Stimulated activated CD8-positive, alpha-beta memory T cell treated with anti-CD3 and anti-CD28 coated beads, Interleukin-12 subunit alpha, Interleukin-12 subunit beta, amount 100 ng/mL, for 24 hours (primary cell): ENCODE measurements around the gene FMR1.
A peak's percentile ranks its signal among the peaks of the same experiment; 100 is the strongest.

Experiments used
- DNase-seq: peaks from one replicate; pipeline ENCODE4 v3.0.0-alpha.2; 2020; ENCODE audit errors: extremely low read depth

The FMR1 gene

DNA sequence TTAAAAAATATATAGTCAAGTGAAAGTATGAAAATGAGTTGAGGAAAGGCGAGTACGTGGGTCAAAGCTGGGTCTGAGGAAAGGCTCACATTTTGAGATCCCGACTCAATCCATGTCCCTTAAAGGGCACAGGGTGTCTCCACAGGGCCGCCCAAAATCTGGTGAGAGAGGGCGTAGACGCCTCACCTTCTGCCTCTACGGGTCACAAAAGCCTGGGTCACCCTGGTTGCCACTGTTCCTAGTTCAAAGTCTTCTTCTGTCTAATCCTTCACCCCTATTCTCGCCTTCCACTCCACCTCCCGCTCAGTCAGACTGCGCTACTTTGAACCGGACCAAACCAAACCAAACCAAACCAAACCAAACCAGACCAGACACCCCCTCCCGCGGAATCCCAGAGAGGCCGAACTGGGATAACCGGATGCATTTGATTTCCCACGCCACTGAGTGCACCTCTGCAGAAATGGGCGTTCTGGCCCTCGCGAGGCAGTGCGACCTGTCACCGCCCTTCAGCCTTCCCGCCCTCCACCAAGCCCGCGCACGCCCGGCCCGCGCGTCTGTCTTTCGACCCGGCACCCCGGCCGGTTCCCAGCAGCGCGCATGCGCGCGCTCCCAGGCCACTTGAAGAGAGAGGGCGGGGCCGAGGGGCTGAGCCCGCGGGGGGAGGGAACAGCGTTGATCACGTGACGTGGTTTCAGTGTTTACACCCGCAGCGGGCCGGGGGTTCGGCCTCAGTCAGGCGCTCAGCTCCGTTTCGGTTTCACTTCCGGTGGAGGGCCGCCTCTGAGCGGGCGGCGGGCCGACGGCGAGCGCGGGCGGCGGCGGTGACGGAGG is at the start of gene FMR1:
FMR1 (plus strand) TSS at position 728 of the 831 bp plus-strand sequence. CDS start 261 bp downstream, outside the sequence.
- DNase-seq: peak; percentile 82

DNA sequence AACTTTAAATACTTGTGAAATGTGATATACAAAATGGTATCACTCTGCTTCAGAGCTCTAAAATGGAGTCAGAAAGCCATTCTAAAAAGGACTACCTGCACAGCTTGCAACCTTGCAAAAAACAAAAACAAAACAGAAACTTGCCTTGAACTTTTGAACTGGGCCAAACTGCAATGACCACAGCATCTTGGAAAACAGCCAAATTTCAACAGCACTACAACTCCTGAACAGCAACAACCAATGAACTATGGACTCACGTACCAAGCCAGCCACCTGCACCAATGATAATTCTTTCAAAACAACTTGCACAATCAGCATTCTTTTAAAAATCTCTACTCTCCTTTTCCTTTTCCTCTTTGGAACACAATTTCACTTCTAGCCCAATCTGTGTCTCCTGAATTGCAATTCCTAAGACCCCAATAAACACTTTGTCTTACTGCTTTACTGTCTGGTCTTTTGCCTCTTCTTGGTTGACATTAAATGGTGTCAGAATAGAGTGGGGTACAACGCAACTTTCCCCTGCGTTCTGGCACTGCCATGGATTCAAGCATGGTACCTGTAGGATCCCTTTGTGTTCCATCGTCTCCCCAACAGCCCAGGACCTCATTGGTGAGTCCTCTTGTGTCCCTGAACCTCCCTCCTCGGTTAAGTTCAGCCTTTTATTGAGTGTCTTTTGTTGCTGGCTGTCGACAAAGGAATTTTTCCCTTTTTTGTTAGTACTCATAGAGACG is 35.7 kb upstream of the FMR1 start:
- no peak for DNase-seq

DNA sequence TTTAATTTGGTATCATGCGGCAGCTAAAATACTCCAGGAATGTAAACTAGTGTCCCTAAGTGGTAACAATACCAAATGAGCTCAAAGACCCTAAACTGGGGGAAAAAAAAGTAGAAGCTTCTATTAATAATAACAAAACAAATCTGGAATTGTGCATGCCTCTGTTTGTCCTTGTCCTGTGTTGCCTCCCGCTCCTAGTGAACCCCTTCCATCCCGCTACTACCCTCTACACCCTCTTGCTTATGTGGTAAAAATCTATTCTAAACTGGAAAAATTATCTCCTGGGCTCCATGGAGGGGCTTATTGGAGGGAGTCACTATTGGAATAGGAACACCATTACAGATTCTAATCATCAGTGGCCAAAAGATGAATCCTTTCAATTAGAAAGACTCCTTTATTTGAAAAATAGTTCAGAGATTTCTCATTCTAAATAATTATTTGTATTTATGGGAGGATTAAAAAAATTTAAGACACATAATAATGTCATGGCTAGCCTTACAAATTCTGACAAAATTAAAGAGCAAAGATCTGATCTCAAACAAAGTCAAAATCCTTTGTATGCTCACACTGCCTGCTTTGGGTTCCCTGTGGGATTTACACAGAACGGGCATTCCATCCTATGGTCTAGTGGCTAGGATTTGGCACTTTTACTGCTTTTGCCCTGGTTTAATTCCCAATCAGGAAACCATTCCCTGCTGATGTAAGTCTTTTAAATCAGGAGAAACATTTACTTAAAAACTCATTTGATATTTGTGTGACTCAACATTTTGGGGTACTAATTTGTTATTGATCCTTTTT is 34.7 kb upstream of the FMR1 start:
- no peak for DNase-seq

DNA sequence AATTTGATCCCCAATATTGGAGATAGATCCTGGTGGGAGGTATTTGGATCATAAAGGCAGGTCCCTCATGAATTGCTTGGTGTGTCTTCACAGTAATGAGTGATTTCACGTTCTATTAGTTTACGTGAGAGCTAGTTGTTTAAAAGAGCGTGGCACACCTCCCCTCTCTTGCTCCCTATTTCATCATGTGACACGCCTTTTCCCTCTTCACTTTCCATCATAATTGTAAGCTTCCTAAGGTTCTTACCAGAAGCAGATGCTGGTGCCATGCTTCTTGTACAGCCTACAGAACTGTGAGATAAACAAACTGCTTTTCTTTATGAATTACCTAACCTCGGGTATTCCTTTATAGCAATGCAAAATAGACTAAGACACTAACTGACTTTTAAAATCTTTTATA is 34.0 kb upstream of the FMR1 start:
- no peak for DNase-seq

DNA sequence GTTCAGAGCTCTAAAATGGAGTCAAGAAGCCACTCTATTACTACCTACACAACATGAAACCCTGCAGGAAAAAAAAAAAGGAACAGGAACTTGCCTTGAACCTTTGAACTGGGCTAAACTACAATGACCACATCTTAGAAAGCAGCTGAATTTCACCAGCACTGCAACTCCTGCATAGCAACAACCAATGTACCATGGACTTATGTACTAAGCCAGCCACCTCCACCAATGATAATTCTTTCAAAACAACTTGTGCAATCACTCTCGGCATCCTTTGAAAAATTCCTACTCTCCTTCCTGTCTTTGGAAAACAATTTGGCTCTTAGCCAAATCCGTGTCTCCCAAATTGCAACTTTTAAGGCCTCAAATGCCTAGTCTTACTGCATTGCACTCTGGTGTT is 26.8 kb upstream of the FMR1 start:
- DNase-seq: no peak

DNA sequence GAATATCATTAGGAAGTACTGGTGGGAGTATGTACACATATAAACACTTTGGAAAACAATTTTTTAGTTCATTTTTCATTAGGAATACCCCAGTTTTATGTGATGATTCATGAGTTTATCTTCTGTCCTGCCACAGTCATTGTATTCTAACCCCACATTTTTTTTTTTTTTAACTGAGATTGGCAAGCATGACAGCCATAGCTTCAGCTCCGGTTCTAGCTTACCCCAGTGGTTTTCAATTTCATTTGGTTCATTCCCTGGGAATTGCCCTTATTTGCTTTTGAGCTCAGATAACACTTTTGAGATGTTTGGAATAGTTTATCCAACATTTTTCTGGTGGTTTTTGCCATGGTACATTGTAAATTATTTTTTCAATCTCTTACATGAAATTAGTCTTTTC is 21.0 kb upstream of the FMR1 start:
- DNase-seq: no peak

DNA sequence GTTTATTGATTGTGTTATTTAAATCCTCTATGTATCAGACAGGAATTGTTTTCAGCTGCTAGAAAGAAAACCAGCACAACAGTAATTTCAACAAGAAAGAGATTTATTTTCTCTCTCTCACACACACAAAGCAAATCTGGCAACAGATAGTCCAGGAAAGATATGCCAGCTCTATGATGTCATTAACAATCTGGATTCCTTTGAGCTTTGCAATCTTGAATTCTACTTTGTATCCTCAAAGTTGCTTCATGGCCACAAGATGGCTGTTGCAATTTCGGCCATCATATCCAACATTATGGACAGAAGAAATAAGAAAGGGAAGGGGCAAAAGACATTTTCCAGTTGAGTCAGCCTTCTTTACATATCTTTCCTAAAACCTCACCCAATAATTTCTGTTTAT is 19.8 kb upstream of the FMR1 start:
- DNase-seq: no peak

DNA sequence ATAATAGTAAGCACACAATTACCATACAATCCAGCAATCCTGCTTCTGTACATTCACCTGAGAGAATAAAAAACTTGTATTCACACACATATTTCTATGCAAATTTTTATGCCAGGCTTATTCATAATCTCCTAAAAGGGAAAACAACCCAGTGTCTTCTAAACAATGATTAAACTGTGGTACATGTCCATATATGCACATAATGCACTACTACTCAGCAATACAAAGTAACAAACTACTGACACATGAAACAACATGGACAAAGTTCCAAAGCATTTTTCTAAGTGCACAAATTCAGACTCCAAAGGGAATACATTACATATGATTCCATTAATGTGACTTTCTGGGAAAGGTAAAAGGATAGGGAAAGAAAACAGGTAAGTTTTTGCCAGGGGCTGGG is 18.0 kb upstream of the FMR1 start:
- no peak for DNase-seq

DNA sequence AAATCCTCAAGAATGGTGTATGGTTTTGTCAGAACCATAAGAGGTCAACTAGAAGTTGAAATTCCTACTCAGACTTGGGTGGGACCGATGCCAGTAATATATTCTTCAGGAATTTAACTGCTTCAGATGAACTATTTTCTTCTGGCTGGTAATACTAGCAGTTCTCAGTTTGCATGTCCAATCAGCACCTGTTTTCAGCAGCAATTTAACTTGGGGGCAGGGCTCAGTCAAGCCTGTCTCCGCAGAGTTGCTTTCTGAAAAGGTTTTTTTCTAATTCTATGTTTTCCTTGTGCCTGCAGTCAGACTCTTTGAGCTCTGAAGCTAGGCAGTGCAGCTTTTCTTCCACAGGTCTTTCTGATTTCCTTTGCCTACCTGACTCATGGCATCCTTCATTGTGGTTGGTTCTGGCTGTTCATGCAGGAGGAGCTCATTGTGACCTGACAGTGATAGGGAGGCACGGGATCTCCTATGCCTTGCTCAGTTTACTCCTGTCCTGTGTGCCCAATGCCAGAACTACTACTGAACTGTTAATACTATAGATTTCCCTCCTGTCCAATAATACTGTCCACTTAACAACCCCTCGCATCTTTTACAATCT is 17.3 kb upstream of the FMR1 start:
- no peak for DNase-seq

DNA sequence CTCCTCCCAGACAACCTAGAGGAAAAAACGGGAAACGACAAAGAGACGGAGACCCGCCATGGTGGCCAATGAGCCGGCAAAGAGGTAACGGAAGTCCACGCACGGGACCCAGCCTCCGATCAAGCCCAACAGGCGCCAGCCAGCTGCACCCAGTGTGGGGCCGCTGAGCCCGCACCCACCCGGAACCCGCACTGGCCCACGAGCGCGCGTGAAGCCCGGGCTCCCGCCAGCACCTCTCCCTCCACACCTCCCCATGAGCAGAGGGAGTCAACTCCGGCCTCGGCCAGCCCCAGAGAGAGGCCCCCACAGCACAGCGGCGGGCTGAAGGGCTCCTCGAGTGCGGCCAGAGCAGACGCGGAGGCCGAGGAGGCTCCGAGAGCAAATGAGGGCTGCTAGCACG is 14.6 kb upstream of the FMR1 start:
- no peak for DNase-seq

DNA sequence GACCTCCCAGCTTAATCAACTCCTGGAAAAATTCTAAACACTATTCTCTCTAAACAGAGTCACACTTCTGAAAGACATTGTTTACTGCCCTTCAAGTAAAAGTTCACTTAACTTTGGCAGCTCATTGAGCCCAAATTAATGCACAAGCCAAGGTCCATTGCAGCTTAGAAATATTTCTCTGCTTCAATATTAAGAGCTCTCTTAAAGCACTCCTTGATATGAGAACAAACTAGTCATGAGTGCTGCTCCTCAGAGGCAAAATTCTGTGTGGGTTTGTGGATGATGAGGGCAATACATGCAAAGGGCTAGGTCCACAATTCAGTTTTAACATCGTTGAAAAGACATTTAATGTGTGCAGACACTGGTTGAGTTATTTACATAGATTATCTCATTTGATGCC is 12.8 kb upstream of the FMR1 start:
- DNase-seq: no peak

DNA sequence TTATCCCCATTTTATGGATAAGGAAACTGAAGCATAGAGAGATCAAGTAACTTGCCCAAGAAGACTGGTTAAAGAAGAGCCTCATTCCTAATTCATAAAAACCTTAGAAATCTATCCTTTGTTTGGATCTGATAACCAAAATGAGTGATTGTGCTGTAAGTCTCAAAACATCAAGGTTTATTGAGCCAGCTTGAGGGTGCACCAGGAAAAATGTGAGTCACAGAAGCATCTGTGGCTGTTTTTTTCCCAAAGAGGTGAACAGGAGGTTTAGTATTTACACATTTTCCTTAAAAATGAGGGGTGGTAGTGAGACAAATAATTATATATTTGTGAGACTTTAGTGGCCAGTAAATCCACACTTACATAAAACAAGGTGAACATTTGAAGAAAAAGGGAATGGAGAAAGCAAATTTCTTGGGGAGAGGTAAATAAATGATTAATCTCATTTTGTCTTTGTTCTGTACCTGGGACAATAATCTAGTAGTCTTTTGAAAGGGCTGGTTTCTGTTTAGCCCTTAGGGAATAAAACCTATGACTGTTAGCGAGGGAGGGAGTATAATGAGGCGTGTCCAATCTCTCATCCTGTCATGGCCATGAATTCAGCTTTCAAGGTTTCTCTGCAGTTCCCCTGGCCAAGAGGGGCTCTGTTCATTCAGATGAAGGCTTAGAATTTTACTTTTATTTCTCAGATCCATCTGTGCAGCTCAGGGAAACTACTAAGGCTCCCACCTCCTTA is 12.2 kb upstream of the FMR1 start:
- DNase-seq: no peak

DNA sequence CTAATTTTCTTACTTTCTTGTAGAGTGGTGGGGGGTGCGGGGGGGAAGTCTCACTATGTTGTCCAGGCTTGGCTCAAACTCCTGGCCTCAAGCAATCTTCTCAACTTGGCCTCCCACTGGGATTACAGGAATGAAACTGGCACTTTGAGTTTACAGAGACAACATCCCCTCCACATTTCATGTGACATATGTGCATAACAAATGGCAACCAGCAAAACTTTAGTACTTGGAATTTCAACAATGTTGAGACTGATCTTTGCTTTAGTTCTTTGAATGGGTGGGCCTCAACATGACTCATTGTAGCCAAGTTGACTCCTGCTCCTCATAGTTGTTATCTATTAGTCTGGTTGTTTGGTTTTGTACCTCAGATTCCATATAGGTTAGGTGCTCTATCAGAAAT is 11.4 kb upstream of the FMR1 start:
- DNase-seq: no peak

DNA sequence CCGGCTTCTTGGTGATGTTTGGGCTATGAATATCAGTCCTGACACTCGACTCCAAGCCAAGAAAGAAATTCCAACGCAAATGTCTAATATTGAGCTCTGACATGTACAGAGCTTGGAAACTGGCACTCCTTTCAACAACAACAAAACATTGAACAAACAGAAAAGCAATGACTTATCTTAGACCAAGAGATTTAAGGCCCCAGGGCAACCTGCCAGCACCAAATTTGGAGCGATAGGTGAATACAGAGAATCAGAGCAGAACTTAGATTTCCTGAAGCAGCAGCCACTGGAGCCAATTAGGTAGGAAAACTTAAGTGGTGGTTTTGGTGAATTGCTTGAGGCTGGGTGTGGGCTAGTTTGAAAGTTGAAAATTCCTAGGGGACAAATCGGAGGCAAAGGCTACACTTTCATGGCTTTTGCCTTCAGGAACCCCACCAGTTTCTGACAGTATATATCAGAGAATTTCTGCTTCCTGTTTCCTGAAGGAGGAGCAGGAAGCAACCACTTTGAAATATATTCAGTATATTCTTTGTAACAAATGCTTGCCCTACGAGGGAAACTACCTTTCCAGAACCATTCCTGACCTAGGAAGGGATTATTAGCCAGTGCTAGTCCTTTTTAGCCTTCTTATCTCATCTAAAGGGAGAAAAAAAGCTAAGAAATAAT is 10.1 kb upstream of the FMR1 start:
- no peak for DNase-seq

DNA sequence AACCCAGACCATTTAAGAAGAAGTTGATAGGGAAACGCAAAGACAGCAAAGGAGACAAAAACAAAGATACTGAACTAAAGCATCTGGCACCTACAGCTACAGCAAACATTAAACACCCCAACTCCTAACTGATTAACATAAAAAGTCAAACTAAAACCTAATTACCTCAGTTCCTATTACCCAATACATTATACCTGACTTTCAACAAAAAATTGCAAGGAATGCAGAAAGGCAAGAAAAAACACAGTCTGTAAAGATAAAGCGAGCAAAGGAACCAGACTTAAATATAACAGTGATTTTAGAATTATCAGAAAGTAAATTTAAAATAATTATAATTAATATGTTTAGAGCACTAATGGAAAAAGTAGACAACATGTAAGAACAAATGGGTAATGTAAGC is 9.4 kb upstream of the FMR1 start:
- no peak for DNase-seq

DNA sequence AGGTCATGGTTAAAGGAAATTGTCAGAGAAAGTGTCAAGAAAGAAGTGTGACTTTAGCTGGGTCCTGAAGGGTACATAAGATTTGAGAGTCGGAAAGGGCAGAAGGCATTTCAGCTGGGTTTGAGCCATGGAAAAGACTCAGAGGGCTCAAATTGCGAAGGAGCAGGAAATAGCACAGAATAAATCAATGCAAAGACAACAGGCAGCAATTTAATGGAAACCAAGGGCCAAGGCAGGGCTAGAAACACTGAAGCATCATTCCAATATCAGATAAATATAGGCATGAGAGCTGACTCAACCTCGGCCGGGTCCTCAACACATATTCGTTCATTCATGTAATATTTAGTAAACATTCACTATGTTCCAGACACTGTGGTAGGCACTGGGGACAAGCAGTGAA is 3.6 kb upstream of the FMR1 start:
- no peak for DNase-seq

DNA sequence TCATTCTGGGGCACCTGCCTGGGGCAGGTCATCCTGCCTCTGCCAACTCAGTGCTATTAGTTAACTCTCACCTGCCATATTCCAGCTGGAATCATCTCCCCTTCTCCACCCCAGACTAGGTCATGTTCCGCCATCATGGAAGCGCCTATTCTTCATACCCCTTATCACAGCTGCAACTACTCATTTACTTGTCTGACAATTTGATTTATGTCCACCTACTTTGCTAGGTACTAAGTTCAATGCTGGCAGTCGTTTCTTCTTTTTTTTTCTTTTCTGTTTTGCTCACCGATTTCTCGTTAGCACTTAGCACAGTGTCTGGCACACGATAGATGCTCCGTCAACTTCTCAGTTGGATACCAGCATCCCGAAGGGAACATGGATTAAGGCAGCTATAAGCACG is 1.1 kb upstream of the FMR1 start:
- no peak for DNase-seq

DNA sequence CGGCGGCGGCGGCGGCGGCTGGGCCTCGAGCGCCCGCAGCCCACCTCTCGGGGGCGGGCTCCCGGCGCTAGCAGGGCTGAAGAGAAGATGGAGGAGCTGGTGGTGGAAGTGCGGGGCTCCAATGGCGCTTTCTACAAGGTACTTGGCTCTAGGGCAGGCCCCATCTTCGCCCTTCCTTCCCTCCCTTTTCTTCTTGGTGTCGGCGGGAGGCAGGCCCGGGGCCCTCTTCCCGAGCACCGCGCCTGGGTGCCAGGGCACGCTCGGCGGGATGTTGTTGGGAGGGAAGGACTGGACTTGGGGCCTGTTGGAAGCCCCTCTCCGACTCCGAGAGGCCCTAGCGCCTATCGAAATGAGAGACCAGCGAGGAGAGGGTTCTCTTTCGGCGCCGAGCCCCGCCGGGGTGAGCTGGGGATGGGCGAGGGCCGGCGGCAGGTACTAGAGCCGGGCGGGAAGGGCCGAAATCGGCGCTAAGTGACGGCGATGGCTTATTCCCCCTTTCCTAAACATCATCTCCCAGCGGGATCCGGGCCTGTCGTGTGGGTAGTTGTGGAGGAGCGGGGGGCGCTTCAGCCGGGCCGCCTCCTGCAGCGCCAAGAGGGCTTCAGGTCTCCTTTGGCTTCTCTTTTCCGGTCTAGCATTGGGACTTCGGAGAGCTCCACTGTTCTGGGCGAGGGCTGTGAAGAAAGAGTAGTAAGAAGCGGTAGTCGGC is 528 bp downstream of the FMR1 start:
- no peak for DNase-seq

DNA sequence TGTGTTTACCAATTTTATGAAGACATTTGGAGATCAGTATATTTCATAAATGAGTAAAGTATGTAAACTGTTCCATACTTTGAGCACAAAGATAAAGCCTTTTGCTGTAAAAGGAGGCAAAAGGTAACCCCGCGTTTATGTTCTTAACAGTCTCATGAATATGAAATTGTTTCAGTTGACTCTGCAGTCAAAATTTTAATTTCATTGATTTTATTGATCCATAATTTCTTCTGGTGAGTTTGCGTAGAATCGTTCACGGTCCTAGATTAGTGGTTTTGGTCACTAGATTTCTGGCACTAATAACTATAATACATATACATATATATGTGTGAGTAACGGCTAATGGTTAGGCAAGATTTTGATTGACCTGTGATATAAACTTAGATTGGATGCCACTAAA is 1.9 kb downstream of the FMR1 start:
- DNase-seq: no peak

DNA sequence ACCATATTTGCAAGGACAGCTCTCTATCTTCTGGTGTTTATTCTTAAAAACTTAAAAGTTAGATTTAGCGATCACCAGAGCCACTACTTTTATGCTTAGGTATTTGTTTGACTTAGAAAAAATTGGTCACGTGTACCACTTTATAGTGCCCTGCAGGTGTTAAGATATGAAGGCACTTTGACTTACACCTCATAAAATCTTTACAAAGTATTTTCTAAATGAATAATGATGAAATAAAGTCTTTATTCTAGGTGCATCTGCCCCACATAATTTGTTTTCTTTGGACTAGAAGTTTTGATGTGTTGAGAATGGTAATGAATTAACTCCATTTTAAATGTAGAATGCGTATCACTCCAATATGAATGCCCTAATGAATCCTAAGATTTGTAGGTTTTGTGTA is 2.9 kb downstream of the FMR1 start:
- no peak for DNase-seq
